HG03064 (cell line): ENCODE data around the gene LRRC7.
"Not testable (repeated sequence)": the region's sequence is repeated elsewhere in the genome, so short reads cannot be mapped to it uniquely, and the experiment has no call there.

Experiments
- ATAC-seq: cut with Tn5 transposase; IDR thresholded peaks from one replicate; pipeline ENCODE4 v1.9.1; 2021; ENCODE audit warnings: low read depth; ENCODE audit not compliant: unreplicated experiment

The LRRC7 gene

DNA sequence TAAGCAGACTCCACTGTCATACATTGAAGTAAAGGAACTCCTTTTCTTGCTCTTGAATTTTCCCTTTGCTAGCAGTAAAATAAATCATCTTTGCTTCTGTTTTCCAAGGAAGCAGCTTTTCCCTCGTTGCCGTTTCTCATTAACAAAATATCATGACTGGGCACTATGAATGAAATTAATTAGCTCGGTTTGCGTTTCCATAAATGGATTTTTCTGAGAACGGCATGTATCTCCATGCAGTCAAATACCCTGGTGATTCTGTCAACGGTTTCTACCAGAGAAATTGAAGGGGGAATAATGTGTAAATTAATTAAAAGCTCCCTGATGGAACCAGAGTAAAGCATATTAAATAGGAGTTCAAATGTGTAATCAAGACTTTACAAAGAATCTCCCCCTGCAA, 372.5 kb downstream of the LRRC7 start:
- no peak for ATAC-seq

DNA sequence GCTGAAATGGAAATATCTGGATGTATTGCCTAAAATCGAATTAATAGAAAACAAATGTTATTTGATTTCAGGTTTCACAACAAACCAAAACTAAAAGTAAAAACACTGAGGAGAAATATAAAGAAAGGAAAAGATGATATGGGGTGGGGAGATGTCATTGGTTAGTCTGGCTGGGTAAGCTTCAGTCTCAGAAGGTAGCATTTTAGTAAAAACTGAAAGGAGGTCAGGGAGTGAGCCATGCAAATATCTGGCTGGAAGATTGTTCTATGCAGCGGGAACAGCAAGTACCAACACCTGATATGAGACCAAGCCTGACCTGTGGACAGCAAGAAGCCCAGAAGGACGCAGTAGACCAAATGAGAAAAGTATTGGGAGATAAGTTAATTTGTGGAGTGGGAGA, 373.1 kb downstream of the LRRC7 start:
- no peak for ATAC-seq

DNA sequence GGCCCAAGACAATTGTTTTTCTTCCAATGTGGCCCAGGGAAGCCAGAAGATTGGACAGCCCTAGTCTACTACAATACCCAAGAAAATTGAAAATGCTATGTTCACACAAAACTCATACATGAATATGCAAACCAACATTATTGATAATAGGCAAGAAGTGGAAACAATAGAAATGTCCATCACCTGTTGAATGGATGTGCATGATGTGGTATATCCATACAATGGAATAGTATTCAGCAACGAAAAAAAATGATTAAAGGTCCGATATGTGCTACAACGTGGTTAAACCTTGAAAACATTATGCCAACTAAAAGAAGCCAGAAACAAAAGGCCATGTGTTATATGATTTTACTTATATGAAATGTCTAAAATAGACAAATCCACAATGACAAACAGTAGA, 375.3 kb downstream of the LRRC7 start:
- ATAC-seq: no peak

DNA sequence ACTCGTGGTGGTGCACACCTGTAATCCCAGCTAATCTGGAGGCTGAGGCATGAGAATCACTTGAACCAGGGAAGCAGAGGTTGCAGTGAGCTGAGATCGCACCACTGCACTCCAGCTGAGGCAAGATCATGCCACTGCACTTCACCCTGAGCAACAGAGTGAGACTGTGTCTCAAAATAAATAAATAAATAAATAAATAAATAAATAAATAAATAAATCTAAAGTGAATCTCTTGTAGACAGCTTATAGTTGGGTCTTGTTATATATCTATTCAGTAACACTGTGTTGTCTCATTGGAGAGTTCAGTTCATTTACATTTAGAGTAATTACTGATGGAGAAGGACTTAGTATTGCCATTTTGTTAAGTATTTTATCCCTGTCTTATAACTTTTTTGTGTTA, 379.2 kb downstream of the LRRC7 start:
- no peak for ATAC-seq

DNA sequence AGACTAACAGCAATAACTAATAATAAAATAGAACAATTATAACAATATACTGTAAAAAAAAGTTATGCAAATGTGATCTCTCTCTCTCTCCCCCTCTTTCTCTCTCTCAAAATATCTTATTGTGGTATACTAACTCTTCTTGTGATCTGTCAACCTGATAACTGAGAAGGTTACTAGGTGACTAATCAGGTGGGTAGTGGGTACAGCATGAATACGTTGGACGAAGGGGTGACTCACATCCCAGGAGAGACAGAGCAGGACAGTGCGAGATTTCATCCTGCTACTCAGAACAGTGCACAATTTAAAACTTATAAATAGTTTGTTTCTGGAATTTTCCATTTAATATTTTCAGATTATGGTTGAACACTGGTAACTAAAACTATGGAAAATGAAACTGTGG, 380.1 kb downstream of the LRRC7 start:
- ATAC-seq: no peak

DNA sequence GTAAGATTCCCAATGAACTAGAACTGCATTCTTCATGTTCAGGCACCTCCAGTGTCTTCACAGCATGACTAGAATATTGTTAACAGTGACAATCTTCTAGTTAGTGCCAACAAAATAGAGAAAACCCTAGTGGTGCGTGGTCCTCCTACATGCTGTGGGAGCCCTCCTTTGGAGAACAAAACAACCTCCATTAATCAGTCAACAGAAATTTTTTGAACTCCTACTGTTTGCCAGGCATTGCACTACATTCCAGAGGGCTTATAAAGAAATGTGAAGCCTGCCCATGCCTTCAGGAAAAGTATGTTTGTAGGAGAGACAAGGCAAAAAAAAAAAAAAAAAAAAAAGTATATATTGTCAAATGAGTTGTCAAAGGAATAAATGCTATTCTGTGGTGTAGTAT, 385.0 kb downstream of the LRRC7 start:
- no peak for ATAC-seq

DNA sequence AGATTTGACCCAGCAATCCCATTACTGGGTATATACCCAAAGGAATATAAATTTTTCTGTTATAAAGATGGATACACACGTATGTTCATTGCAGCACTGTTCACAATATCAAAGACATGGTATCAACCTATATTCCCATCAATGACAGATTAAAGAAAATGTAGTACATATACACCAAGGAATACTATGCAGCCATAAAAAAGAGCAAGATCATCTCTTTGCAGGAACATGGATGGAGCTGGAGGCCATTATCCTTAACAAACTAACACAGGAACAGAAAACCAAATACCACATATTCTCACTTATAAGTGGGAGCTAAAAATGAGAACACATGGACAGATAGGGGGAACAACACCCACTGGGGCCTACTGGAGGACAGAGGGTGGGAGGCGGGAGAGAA, 394.7 kb downstream of the LRRC7 start:
- not testable (repeated sequence) for ATAC-seq

DNA sequence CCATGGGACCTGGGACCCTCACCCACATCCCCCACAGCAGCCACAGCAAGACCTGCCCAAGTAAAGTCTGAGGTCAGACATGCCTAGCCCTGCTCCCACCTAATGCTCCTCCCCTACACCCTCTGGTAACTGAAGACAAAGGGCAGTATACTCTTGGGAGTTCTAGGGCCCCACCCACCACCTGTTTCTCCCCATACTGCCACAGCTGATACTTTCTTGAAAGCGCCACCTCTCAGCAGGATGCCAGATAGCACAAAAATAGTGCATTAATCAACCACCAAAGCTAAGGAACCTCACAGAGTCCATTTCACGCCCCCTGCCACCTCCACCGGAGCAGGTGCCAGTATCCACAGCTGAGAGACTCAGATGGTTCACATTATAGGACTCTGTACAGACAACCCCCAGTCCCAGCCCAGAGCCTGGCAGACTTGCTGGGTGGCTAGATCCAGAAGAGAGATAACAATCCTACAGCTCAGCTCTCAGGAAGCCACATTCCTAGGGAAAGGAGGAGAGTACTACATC, 399.6 kb downstream of the LRRC7 start:
- no peak for ATAC-seq

DNA sequence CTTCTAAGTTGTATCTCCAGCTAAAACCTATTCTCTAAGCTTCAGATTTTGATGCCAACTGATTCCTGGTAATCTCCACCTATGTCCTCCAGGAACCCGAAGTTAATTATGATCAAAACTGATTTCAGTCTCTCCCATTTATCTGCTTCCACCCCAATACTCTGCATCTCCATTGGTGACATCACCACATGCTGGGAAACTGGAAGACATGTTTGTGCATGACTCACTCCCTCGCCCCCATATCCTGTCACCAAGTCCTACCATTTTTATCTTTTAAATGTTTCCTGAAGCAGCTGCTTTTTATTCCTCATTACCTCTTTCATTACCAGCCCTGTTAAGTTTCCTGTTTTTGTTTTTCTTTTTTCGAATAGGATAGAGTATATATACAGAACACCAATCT, 409.2 kb downstream of the LRRC7 start:
- no peak for ATAC-seq

DNA sequence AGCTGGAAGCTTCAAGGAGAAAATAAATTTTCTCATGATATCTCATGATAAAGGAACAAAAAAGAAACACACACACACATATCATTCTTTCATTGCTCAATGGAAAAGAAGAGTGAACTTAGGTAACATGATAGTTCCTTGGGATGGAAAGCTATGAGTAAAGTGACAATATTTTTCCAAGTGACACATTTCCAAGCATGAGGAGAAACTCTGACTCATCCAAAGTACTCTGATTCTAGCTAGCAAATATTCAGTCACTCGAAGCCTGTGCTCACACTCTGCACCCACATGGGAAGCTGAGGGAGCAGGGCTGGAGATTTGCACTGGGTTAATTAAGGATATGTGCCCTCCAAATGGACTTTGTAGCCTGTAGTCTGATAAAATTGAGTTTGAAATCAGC, 415.3 kb downstream of the LRRC7 start:
- ATAC-seq: no peak

DNA sequence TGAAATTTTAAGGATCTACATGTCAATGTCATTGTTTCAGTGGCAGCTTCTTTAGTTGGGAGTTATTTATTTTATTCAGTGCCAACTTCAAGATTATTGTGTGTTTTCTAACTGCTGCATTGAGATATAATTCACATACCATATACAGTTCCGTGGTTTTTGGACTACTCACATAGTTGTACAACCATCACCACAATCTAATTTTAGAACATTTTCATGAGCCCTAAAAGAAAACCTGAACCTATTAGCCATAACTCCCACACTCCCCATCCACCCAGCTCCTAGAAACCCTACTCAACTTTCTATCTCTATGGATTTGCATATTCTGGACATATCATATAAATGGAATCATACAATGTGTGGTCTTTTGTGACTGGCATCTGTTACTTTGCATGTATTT, 417.7 kb downstream of the LRRC7 start:
- no peak for ATAC-seq

DNA sequence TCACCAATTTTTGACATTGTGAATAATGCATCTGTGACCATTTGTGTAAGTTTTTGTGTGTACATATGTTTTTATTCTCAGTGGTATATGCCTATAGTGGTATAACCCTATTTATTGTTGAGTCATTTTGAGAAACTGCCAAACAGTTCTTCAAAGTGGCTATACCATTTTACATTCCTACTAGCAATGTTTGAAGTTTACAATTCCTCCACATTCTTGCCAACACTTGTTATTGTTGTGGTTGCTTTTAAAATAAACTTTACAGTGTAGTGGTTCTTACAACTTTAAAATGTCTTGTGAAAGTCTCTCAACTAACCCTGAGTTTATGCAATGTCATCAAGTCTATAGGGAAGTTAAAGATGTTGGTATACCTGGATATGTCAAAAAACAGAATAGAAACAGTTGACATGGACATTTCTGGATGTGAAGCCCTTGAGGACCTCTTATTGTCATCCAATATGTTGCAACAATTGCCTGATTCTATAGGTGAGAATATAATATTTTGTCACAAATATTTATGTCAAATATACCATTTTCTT, 418.2 kb downstream of the LRRC7 start:
- ATAC-seq: no peak

DNA sequence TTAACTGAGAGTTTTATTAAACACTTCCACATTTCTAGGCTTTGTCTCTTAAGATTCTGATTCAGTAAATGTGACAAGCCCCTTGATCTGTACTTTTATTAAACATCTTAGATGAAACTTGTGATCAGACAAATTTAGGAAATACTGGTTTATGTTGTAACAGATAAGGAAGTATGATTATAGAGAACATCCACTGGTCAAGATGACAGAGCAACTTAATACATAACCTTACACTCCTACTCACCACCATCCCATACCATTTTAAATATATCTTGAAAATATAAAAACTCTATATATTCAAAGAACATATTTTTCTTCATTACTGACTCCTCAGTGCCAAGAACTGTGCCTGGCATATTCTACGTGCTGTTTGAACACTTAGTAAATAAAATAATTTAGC, 420.2 kb downstream of the LRRC7 start:
- no peak for ATAC-seq

DNA sequence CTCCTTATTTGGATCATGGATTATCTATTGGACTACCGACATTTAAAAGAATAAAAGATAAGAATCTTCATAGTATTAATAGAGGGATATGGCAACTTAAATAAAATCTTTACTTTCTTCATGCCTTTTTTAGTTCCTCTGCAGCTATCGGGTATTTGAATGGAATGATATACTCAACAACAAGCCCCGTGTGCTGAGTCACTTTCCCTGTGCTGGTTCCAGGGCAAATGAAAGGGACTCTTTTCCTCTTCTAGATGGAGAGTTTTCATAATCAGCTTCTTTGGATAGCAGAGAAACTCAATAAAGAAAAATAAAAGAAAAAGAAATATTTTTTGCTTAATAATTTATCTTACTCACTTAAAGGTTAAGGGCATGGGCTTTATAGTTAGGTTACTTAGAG, 423.9 kb downstream of the LRRC7 start:
- no peak for ATAC-seq

DNA sequence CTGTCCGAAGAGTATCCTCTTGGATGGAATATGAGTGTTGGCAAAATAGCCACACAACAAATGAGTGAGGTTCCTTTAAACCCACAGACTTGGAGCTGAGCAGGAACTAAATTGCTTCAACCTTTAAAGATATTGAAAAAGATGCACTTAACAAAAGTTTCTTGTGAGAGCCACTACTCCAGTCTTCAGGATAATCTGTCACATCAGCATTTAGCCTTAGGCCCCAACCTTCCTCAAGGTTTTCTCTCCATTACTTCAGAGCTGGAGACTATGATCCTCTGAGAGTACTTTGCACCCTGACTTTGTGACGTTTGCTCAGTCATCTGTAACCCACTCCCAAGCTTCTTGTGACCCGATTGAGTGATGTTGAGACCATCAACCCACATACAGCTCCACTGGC, 424.9 kb downstream of the LRRC7 start:
- no peak for ATAC-seq

DNA sequence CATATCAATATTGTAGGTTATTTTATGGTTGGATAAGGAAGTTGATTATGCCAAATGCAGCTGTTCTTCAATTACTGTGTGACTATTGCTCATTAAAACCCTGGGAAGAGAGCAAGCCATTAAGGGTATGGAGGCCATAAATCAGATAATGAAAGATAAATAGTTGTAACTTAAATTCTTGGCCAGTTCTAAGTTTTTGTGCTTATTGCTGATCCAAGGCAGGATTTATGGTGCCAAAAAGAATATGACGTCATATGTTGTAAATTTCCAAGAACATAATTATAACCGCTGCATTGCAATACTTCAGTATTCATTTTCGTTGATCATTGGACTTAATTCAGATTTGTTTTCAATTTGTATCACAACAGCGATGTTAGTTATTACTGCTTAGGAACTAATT, 426.1 kb downstream of the LRRC7 start:
- ATAC-seq: no peak

DNA sequence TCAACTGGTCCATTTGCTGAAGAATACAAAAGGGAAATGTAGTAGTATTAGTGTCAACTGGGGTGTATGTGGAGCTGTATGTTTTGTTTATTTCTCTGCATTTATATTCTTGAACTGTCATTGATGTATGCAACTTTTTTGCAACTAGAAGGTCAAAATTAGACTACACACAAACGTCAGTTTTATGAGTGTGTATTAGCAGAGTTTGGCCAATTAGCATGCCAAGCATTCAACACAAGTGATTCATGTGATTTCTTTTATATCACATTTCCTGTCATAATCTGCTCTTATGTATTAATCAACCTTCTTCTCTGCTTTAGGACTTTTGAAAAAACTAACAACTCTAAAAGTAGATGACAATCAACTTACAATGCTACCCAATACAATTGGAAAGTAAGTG, 426.5 kb downstream of the LRRC7 start:
- no peak for ATAC-seq

DNA sequence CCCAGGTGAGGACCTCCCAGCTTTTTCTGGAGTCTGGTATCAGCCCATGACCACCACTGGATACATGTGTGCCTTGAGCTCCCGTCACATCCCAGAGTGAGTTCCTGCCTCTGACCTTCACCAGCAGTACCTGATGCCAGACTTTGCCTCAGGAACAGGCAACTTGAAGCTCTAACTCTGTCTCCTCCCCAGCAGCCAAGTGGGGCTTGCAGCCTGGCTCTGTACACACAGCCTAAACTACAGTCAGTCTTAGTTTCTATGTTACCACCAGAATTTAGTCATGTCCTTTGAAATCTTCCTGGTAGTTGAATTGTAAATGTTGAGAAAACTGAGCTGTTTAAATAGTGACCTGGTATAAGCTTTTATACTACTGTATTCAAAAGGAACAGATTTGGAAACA, 431.1 kb downstream of the LRRC7 start:
- ATAC-seq: no peak

DNA sequence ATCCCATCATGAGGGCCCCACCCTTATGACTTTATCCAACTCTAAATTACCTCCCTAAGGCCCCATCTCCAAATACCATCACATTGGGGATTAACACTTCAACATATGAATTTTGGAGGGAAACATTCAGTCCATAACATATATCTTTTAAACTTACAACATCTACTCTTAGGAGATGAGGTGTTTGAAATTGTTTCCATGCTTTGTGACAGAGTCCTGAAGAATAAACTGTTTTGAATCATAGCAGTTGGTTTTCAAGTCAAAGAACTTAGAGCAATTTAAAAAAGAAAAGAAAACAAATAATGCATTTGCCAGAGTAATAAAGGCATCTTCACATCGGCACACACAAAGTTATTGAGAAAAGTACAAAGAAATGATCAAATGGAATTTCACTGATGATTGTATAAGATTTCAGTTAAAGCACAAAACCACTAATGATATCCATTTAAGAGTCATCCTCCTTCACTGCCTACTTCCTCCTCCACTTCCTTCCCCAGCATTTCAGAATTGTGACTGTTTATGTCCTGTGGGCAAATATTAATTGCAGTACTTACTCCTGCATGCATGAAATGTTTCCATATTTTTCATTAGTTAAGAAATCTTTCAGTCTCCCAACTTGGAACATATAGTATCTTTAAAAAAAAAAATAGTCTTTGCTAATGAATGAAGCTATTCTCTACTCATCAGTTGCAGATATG, 435.6 kb downstream of the LRRC7 start:
- no peak for ATAC-seq

DNA sequence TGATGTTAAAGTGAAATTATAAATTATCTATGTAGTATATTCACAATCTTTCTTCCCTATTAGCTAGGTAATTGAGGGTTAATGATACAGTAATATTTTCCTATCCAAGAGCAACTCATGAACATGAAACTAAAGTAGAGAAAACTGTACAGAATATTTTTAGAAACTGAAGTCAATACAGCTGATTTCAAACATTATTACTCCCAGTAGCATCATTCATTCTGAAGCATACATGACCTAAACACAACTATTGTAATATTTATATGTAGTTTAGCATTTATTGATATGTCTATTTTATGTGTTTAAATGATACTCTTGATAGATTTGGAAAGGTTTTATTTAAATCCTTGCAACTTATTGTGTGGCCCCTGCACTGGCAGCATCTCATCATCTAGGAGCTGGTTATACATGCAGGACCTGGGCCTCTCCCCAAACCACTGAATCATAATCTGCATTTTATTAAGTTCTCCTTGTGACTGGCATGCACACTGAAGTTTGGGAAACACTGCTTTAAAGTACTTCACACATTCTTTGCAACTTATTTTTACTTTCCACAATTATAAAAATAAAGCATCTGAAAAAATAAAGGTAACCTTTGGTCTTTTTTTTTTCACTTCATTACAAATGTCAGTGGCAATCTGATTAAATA, 437.8 kb downstream of the LRRC7 start:
- no peak for ATAC-seq

DNA sequence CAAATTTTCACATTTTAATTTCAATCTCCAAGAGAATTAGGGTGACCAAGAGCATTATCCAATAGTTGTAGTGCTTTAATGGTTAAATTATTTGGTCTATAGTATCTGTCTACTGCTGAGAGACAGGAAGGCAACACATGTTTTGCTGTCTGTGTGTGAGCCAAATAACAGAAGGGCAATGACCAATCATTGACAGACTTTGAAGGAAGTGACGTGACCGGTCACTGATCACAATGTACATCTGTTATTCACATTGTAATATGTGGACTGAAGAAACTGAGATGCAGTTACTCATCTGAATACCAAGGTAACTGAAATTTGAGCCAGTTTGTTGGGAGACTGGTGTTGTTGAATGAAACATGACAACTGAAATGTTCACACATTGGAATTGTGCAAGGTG, 440.9 kb downstream of the LRRC7 start:
- no peak for ATAC-seq

DNA sequence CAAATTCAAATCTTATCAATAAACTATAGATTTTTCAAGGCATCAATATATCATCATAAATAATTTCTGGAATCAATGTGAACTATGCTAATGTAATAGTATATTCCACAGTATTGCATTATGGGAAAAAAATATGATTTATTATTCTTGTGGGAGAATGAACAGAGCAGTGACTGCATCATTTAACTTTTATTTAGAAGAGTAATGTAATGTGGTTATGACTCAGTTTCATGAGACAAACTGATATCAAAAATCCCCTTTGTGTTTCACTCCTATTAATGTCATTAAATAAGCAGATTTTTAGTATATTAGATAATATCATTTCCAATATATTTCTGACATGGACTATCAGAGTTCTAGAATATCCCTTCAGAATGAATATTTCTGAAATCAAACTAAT, 450.0 kb downstream of the LRRC7 start:
- ATAC-seq: no peak
